Left ventricle myocardium inferior (tissue), 1 donor: ENCODE results near the gene TMPRSS11D. TPM values are rescaled to one million over a fixed set of nuclear protein-coding genes. Genes with fewer than 3 reads are reported as not detected.

ENCODE experiments used
- DNase-seq: peaks from one replicate; pipeline ENCODE4 v3.0.0-alpha.2; 2020
- H3K27ac ChIP-seq: fragments of 200-600 bp; replicated peaks from 2 replicates; pipeline ENCODE4 v1.8.0; 2021
- H3K27me3 ChIP-seq: fragments of 200-600 bp; 2 replicates; pipeline ENCODE4 v1.8.0; 2021; ENCODE audit warnings: low read depth
- H3K36me3 ChIP-seq: fragments of 200-600 bp; 2 replicates; pipeline ENCODE4 v1.8.0; 2021
- H3K4me1 ChIP-seq: fragments of 200-600 bp; 2 replicates; pipeline ENCODE4 v1.8.0; 2021
- H3K4me3 ChIP-seq: fragments of 200-600 bp; 2 replicates; pipeline ENCODE4 v1.8.0; 2021; ENCODE audit warnings: mild to moderate bottlenecking, moderate library complexity
- H3K9me3 ChIP-seq: fragments of 200-600 bp; replicated peaks from 2 replicates; pipeline ENCODE4 v1.8.0; 2021
- intact Hi-C: fragments of 100-400 bp; cut with micrococcal nuclease; formaldehyde crosslinking; loops from one replicate; pipeline ENCODE4 v1.11.0; 2022
- total RNA-seq: library from RNA; stranded (reverse); fragmentation: NEBNext Ultra II Directional; extraction: Animal tissue kit (Norgen Biotek cat#: 25700); gene quantifications from one replicate; pipeline ENCODE4 v1.2.1, GENCODE V29; 2021
- TF ChIP-seq, protein P1 (sequence below): fragments of 200-600 bp; IDR thresholded peaks from 2 replicates; pipeline ENCODE4 v1.8.0; 2021; ENCODE audit warnings: antibody characterized with exemption, mild to moderate bottlenecking, borderline replicate concordance
- donor health status: DM: no; HTN: yes; CAD: no; lungs with severe emphysema.

TMPRSS11D gene
- total RNA-seq, 1 donor from 2014 or later: not detected

GRCh38 chr4:67927251-67927650, 43.4 kb upstream of the TMPRSS11D start:
- H3K9me3 ChIP-seq: peaks cover 12% of the 10 kb centered on the region
- intact Hi-C loops: no loop called here
- DNase-seq: no peak
- TF ChIP-seq, protein P1, sequence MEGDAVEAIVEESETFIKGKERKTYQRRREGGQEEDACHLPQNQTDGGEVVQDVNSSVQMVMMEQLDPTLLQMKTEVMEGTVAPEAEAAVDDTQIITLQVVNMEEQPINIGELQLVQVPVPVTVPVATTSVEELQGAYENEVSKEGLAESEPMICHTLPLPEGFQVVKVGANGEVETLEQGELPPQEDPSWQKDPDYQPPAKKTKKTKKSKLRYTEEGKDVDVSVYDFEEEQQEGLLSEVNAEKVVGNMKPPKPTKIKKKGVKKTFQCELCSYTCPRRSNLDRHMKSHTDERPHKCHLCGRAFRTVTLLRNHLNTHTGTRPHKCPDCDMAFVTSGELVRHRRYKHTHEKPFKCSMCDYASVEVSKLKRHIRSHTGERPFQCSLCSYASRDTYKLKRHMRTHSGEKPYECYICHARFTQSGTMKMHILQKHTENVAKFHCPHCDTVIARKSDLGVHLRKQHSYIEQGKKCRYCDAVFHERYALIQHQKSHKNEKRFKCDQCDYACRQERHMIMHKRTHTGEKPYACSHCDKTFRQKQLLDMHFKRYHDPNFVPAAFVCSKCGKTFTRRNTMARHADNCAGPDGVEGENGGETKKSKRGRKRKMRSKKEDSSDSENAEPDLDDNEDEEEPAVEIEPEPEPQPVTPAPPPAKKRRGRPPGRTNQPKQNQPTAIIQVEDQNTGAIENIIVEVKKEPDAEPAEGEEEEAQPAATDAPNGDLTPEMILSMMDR: no peak
- no peaks in the 10 kb centered on the region for H3K27me3 ChIP-seq
- no peaks in the 10 kb centered on the region for H3K36me3 ChIP-seq
- H3K27ac ChIP-seq: no peak overlapping the region
- no peaks in the 10 kb centered on the region for H3K4me1 ChIP-seq
- H3K4me3 ChIP-seq: no peak overlapping the region

- Histone ChIP-seq H3K27me3 (no peaks in the 10 kb centered on the region), H3K4me3 (no peak overlapping the region), H3K36me3 (no peaks in the 10 kb centered on the region), H3K9me3 (peaks cover 12% of the 10 kb centered on the region), H3K27ac (no peak overlapping the region), H3K4me1 (no peaks in the 10 kb centered on the region)
- TF ChIP-seq, protein P1: no peak
- DNase-seq: no peak
- intact Hi-C loops: no loop called here
Measured at GRCh38 chr4:67926485-67926884, 42.7 kb upstream of the TMPRSS11D start.

DNA sequence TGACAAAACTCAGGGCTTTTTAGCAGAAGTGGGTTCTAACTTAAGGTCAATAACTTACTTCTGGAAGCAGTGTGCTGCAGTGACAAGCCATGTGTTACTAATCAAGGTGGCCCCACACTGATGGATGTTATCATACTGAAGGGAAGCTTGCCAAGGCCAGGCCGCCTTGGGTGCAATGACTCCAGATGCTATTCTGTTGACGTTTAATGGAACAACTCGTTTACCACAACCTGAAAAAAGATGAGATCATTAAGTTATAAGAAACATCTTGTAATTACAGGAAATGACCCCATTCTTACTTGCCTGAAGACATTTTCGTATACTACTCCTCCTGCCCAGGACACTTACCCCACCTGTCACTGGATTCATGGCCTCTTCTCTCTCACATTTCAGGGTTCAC, 38.9 kb upstream of the TMPRSS11D start:
- Histone ChIP-seq H3K4me3 (no peak overlapping the region), H3K36me3 (no peaks in the 10 kb centered on the region), H3K4me1 (no peaks in the 10 kb centered on the region), H3K27me3 (no peaks in the 10 kb centered on the region), H3K27ac (no peak overlapping the region), H3K9me3 (peaks cover 12% of the 10 kb centered on the region)
- no peak for DNase-seq
- TF ChIP-seq, protein P1: no peak
- intact Hi-C loops: no loop called here

DNA sequence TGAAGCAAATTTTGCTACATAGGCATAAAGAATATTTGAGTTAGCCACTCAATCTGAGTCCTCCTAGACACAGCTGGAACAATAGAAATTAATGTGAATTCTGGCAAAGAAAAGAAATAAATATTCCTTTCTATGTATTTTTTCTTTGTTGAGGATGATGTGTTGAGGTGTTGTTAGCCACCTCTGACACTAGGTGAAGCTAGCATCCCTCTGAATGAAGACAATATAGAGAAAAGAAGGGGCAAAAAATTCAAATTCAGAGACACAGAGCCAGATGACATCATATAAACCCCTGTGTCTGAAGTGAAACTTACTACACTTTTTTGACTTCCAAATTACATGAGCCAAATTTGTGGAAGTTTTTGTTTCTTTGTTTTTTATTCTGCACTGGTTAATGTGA, 34.6 kb upstream of the TMPRSS11D start:
- TF ChIP-seq, protein P1: no peak
- Histone ChIP-seq H3K4me1 (no peaks in the 10 kb centered on the region), H3K27me3 (no peaks in the 10 kb centered on the region), H3K36me3 (no peaks in the 10 kb centered on the region), H3K9me3 (no peaks in the 10 kb centered on the region), H3K4me3 (no peak overlapping the region), H3K27ac (no peak overlapping the region)
- DNase-seq: no peak
- intact Hi-C loops: no loop called here

GRCh38 chr4:67915400-67915966, 31.7 kb upstream of the TMPRSS11D start:
- Histone ChIP-seq H3K9me3 (no peaks in the 10 kb centered on the region), H3K4me1 (no peaks in the 10 kb centered on the region), H3K4me3 (no peak overlapping the region), H3K27ac (no peak overlapping the region), H3K27me3 (no peaks in the 10 kb centered on the region), H3K36me3 (no peaks in the 10 kb centered on the region)
- DNase-seq: no peak
- TF ChIP-seq, protein P1: no peak
- intact Hi-C loops: no loop called here
